NCI-H345 treated with DMSO at 0.1 percent for 48 hours (cell line): ENCODE measurements around the gene SMURF2.
A peak's percentile ranks its signal among the peaks of the same experiment; 100 is the strongest.

Experiments used
- DNase-seq: peaks from one replicate; lab custom pipeline; 2025; ENCODE audit not compliant: unreplicated experiment; lab: John Stamatoyannopoulos, UW

The SMURF2 gene

GRCh38 chr17:64544742-64545141 is 117.4 kb downstream of the SMURF2 start:
- no peak for DNase-seq

- DNase-seq = no peak
Observed at GRCh38 chr17:64540118-64540776, 121.9 kb downstream of the SMURF2 start.

DNA sequence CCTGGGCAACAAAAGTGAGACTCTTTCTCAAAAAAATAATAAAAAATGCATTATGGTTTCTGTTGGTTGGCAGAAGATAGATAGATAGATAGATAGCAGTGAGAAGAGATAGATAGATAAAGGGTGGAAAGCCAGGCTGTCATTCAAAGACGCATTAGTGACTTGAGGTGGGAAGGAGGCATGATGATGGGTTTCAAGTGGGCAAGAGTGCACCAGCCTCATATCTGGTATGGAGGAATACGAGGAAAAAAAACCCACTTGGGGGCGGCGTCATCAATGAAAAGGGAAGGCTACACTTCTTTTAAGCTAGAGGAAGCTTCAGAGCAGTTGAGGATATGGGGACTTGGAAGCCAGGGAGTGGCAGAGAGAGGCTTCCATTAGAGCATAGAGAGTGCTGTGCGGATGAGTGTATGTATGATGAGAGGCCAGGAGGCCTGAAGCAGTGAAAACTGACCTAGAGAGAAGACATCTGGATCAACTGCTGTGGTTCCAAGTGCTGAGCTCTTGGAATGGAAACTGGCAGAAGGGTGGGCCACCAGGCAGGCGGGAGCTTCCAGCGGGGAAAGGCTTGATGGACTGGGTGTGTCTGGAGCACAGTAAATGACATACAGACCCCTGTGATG is 123.5 kb downstream of the SMURF2 start:
- DNase-seq = no peak

DNA sequence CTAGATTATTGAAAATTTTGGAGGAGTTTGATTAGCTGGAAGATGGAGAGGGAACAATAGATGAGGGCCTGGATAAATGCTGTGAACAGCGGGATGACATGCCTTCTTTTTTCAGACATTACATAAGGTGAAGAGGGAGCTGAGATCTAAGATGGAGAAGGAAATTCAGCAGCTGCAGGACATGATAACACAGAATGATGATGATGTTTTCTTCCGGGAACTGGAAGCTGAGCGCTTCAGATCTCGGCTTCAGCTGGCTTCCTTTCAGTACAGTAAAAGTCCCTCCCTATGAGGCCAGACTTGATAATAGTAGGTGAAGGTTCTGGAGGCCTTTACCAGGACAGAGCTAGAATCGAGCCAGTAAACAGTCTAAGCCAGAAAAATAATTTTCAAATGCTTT is 124.6 kb downstream of the SMURF2 start:
- no peak for DNase-seq

GRCh38 chr17:64536913-64537312 is 125.2 kb downstream of the SMURF2 start:
- no peak for DNase-seq

GRCh38 chr17:64535357-64535756 is 126.8 kb downstream of the SMURF2 start:
- no peak for DNase-seq

GRCh38 chr17:64534187-64534586 is 127.9 kb downstream of the SMURF2 start:
- DNase-seq = no peak

GRCh38 chr17:64533784-64534183 is 128.3 kb downstream of the SMURF2 start:
- DNase-seq = no peak

DNA sequence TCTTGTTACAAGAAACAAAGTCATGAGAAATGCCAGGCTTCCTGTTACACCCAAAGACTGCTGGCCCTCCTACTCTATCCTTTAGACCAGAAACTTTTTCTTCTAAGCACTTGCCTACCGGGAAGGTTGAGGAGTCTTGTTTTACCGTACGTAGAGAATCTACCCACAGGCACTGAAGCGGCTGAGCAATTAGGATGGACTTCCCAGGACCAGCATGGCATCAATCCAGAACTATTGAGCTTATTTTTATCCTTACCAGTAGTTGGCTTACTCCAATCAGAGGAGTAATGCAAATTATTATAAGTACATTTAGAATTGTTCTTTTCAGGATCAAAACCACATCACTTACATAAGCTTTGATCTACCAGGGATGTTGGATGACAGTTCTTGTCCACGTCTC is 129.7 kb downstream of the SMURF2 start:
- no peak for DNase-seq

- no peak for DNase-seq
Observed at GRCh38 chr17:64531955-64532371, 130.1 kb downstream of the SMURF2 start.

DNA sequence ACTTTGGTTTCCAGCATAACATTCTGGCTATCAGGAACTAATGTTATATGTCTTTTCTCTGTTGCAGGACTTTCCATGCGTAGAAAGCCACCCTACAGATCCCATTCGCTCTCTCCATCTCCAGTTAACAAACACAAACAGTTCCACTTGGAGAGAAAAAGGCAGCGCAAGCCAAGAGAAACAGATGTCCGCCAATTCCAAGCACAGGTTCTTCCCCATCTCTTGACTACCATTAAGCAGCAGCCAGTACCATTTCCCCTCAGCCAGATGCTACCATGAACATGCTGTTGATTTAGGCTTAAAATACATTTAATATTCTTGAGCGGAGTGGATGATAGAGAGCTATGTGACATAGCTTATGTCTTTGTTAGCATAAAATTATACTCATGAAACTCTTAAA is 132.9 kb downstream of the SMURF2 start:
- no peak for DNase-seq

DNA sequence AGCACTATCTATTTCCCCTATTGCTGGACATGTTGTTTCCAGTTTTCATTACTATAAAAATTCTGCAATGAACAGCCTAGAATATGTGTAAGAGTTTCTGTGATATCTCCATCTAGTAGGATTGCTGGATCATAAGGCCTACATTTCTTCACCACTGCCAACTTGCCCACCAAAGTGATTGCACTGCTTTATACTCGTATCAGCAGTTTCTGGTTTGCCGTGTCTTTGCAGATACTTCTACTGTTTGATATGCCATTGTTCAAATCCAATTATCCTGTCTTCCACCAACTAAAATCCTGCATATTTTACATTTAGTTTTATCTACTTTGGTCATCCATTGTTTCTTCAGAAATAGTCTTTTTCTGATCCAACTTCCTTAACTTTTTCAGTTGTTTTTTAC is 134.2 kb downstream of the SMURF2 start:
- DNase-seq = no peak

DNA sequence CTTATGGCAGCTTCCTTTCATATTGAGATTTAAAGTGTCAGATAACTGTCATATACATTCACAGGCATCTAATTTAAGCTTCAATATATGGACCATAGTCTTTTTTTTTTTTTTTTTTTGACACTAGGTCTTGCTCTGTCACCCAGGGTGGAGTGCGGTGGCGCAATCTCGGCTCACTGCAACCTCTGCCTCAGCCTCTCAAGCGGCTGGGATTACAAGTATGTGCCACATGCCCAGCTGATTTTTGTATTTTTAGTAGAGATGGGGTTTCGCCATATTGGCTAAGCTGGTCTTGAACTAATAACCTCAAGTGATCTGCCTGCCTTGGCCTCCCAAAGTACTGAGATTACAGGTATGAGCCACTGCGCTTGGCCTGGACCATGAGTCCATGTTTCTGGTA is 141.7 kb downstream of the SMURF2 start:
- no peak for DNase-seq

GRCh38 chr17:64519601-64520000 is 142.5 kb downstream of the SMURF2 start:
- no peak for DNase-seq

DNA sequence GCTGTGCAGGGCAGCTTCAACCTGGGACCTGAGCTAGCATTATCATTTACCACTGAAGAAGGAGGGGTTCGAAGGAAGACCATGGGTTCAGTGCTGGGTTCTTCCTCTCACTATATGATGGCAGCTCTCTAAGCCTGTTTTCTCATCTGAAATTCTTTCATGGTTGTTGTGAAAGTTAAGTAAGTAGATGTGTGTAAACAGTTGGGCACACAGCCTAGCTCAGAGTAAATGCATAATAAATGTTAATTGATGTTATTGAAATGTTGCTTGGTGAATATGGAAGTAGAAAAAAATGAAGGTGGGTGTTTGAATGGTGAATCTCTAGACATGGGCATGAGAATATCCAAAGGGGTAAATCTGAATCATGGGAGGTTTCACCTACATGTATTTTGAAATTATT is 146.3 kb downstream of the SMURF2 start:
- DNase-seq = no peak

DNA sequence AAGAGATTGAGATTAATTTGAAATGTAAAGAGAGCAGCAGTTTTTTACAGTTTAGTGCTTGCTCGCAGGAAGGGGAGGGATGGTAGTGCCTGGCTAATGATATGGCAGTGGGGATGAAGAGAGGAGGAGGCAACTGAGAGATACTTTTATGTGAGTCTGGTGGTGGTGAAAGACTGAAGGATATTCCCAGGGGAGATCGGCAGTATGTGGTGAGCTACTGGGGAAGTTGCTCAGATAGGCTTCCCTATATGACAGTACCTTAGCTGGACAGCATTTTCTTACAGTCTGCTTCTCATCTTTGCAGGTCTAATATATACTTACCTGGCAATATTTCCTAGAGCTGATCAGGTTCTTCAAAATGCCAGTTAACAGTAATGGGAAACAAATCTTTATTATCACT is 146.7 kb downstream of the SMURF2 start:
- no peak for DNase-seq

DNA sequence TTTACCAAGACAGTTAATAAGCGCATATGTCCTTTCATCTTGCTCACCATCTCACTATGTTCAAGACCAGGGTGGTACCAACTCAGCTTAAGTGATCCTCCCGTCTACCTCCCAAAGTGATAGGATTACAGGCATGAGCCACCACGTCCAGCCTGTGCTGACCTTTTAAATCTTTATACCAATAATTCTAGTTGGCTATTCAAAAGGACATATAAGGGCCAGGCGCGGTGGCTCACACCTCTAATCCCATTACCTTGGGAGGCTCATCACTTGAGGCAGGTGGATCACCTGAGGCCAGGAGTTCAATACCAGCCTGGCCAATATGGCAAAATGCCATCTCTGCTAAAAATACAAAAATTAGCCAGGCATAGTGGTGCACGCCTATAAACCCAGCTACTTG is 152.9 kb downstream of the SMURF2 start:
- DNase-seq = no peak

GRCh38 chr17:64508683-64509082 is 153.4 kb downstream of the SMURF2 start:
- DNase-seq = no peak

- peak; percentile 40 for DNase-seq
Observed at GRCh38 chr17:64507413-64507782, 154.7 kb downstream of the SMURF2 start.

DNA sequence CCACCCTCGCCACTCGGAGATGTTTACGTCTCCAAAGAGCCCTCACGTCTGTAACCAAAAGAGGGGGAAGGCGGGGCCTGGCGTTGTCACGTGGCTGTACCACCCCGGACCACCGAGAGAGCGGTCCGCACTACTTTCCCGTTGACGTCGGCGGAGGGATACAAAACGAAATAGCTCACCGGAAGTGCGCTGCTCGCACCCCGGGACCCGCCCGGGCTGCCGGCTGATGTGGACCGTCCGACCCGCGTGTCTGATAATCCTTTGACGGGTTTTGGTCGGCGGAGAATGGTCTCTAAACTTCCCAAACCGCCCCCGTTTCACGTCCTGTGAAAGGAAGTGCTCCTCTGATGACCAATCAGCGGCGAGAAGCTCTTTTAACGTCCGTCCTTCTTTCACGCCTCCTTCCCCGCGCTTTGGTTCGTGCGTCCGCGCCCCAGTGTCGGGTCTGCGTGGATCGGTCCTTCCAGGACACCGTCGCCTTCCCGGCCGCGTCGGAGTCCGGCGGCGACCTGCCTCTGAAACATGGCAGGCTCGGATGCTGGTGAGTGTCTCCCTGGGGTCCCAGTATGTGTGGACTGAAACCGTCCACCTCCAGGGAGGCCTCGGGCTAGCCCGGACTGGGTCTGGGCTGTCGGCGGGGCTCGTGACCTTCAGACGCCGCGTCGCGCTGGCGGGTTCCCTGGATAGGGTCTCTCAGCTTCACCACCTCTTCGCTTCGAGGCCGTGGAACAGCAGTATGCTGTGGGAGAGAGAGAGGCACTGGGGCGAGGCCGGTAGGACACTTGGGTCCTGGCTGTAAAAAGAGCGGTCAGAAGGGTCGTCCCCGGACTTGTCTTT is 155.3 kb downstream of the SMURF2 start, which contains the start of gene CEP95:
Gene CEP95 (plus strand): TSS at position 402 of the 837 bp plus-strand sequence. CDS start 121 bp downstream, at position 523.
- peak; percentile 97 for DNase-seq

DNA sequence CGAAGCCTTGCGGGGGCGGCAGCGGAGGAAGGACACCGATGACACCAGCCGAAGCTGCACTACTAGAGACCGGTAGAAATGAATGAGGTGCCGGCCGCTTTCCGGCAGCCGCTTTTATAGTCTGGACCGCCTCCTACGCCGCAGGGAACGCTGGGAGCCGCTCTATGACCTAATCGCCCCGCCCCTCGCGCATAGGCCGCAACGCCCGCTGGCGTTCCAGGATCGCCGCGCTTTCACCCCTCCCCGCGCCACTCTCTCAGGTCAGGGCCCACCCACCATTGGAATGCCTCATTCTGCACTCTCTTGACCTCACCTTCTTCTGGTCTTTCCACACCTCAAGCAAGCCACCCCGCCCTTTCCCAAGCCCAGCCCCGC is 155.9 kb downstream of the SMURF2 start, which contains the start of gene DDX5:
Gene DDX5 (minus strand): TSS at position 89 of the 375 bp plus-strand sequence. CDS start 170 bp downstream, outside the sequence.
- DNase-seq = peak; percentile 97
